Measurements from ENCODE around the gene TECTB.
"Not testable (repeated sequence)": the region's sequence is repeated elsewhere in the genome, so short reads cannot be mapped to it uniquely, and the experiment has no call there.

Gene TECTB

GRCh38 chr10:112283100-112283499, at the start of gene TECTB:
Gene TECTB, plus strand, starts transcription at chr10:112283400. Its CDS starts 335 bp downstream, at chr10:112283735.
- DNase-seq, result no peak

DNA sequence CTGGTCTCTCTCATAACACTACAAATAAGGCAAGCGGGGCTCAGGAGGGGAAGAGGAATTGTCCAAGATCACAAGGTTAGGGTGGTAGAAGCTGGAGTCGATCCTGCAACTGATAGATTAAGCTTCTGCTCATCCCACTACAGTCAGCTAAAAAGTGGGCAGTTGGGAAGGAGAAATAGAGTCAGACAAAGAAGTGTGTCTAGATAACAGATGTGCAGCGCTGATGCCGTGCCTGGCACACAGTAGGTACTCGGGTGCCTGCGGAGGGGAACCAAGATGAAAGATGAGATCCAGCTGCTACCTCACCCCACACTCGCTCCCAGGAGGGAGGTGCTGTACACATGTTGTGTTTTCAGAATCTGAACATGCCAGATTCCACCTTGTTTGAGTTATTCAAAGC, 48.1 kb upstream of the TECTB start:
- DNase-seq, result no peak

DNA sequence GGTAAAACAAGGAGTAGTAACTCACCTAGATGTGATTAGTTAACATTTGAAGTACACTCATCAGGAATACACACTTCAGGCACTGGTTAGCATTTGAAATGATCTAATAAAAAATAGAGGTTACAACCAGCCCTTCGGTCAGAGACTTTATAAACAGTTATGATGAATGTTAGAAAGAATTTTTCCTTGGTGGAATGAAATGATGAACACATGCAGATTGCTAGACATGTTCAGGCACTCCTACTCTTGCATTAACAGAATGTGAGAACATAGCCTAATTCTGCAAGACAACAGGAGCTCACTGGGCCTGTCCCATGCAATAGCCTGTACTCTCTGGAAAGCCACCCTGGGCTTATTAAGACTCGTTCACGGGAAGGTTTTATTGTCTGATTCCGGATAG, 47.3 kb upstream of the TECTB start:
- no peak for DNase-seq

GRCh38 chr10:112236486-112236885, 46.7 kb upstream of the TECTB start:
- DNase-seq, result no peak

DNA sequence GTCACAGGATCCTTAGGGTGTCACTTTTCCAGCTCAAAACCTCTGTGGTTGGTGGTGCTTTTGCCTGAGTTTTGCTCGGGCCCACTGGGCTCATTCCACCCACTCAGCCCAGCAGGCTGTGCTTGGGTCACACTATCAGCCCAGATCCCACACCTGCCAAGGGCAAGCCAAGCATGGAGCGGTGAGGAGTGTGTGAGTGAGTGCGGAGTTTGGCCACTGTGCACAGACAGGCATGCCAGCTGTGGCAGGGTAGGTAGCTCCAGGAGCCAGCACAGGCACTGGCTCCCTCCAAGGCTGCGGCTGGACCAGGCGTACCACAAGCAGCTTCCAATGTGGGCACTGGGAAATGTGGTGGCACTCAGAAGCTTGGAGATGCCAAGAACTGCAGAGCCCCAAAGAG, 43.9 kb upstream of the TECTB start:
- DNase-seq, result no peak

DNA sequence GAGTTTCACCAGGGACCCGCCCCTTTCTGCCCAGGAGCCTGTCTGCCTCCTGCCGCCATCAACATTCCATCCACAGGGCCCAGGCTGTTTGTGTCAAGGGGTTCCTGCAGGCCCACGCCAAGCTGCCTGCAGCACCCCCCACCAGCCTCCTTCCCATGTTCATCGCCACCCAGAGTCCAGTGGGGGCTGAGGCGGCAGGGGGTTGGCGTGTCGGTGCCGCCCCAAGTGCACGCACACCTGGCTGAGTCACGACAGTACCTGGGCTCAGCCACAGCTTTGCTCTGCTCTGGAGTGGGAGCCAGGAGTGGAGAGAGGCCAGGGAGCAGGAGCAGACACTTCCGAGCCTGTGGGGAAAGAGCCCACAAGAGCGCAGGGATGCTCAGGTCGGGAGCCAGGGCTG, 42.8 kb upstream of the TECTB start:
- no peak for DNase-seq

DNA sequence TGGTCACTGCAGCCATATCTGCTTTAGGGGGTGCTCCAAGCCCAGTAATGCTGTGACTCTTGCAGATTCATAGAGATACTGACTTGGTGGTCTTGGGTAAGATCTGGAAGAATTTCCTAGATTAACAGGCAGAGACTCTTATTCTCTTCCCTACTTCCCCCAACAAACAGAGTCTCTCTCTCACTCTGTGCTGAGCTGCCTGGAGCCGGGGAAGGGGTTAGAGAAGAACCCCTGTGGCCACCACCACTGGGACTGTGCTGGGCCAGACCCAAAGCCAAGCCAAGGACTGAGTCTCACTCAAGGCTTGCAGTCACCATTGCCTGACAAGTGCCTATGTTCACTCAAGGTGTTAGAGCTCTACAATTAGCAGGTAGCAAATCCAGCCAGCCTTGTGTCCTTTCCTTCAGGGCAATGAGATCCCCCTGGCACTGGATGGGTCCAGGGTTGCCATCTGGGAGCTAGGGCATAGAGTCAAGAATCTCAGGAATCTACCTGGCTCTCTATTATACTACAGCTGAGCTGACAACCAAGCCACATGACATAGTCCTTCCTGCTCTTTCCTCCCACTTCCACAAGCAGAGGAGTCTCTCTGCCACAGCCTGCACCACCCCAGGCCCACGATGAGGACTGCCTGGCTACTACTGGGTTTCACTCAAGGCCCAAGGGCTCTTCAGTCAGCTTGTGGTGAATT, 41.4 kb upstream of the TECTB start:
- DNase-seq, result no peak

DNA sequence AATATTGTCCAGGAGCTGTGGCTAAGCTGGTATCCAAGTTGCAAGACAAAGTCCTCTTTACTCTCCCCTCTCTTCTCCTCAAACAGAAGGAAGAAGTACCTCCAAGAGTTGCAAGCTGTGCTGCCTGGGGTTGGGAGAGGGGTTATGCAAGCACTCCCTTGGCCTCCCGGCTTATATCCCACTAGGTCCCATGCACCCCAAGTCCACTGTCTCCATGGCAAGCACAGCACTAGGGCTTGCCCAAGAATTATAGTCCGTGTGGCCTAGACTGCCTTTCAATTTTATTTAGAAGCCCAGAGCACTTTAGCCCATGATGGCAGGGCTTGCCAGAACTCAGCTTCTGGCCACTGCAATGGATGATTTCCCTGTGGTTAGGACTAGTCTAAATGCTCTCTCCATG, 40.4 kb upstream of the TECTB start:
- no peak for DNase-seq

DNA sequence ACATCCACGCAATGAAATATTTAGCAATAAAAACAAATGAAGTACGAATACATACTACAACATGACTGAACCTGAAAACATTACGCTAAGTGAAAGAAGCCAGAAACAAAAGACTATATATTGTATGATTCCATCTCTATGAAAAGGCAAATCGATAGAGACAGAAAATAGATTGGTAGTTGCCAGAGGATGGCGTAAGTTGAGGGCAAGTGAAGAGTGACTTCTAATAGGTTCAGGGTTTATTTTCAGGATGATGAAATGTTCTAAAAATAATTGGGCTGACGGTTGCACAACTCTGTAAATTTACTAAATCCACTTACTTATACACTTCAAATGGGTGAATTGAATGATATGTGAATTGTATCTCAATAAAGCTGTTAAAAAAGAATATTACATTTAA, 39.5 kb upstream of the TECTB start:
- DNase-seq, result no peak

DNA sequence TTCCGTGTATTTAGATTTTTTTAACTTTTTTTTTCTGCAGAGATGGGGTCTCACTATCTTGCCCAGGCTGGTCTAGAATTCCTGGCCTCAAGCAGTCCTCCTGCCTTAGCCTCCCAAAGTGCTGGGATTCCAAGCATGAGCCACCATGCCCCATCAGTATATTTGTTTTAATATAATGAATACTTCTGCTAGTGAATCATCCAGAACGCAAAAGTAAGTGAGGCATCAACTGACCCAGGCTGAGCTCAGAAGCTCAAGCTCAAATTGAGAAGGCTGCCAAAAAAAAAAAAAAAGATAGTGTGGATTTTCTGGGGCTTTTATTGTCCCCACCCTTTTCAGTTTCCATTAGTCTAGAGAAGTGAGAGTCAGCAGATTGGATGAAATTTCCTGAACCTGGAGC, 39.0 kb upstream of the TECTB start:
- no peak for DNase-seq

DNA sequence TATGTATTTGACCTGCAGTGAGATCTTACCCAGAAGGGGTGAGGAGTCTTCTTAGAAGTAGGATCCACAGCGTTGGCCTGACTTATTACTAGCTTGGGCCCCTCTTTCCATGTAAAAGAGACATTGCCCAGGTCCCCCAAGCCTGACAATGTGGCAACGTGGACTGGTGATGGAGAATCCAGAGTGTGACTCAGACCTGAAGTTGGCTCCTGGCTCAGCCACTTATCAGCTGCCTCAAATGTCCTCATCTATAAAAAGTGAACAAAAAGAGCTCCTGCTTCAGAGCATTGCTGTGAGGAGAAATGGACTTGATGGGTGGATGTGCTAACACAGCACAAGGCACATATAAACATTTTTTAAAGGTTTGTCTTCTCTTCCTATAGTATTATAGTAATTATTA, 35.4 kb upstream of the TECTB start:
- no peak for DNase-seq

GRCh38 chr10:112248584-112249295, 34.5 kb upstream of the TECTB start:
- DNase-seq, result no peak

GRCh38 chr10:112249722-112250121, 33.5 kb upstream of the TECTB start:
- DNase-seq, result no peak

DNA sequence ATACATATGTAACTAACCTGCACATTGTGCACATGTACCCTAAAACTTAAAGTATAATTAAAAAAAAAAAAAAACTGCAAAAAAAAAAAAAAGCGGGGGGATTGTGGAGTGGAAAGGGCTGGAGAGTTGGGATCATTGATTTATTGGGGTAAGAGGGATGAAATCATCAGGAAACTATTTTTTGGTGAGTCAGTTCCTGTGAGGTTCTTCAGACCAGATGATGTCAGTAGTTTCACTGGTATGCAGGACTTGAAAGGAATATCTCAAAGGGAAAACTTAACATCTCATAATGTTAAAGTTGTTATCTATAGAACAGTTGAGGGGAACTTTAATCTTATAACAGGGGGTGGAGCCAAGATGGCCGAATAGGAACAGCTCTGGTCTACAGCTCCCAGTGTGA, 32.6 kb upstream of the TECTB start:
- no peak for DNase-seq

- not testable (repeated sequence) for DNase-seq
Measured at GRCh38 chr10:112251238-112251637, 32.0 kb upstream of the TECTB start.

GRCh38 chr10:112258407-112258806, 24.8 kb upstream of the TECTB start:
- no peak for DNase-seq

DNA sequence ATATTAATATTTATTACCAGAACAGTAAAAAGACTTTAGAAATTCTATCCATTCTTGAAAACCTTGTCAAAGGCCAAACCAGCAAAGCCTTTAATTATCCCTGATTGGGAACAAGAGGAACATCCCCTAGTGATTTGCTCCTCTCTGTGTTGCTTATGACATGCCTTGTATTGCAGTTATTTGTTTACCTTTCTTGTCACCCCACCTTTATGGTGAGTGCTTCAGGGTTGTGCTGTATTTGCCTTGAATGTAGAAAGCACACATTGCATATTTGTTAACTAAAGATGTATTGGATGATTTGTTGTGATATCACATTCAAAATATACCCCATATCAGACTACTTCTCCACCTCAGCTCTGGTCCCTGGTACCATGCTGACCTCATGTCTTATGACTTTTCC, 23.5 kb upstream of the TECTB start:
- DNase-seq, result no peak

- DNase-seq, result no peak
Measured at GRCh38 chr10:112260831-112261230, 22.4 kb upstream of the TECTB start.

GRCh38 chr10:112261281-112261822, 21.8 kb upstream of the TECTB start:
- DNase-seq, result no peak

- no peak for DNase-seq
Measured at GRCh38 chr10:112262546-112262945, 20.7 kb upstream of the TECTB start.

DNA sequence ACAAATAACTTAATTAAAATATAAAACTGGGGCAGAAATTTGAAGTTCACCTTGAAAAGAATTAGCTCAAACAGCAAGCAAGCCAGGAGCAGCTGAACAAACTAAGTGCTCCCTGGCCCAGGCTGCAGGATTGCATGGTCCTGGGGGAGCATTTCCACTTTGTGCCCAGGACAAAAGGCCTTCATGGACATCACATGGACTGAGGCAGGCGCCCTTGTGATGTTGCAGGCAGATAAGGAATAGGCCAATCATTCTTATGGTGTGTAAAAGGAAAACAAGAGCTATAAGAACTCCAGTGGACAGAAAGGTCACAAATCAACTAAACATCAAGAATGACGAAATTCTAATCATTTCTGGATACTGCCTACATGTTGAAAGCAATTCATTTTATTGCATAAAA, 17.5 kb upstream of the TECTB start:
- no peak for DNase-seq

DNA sequence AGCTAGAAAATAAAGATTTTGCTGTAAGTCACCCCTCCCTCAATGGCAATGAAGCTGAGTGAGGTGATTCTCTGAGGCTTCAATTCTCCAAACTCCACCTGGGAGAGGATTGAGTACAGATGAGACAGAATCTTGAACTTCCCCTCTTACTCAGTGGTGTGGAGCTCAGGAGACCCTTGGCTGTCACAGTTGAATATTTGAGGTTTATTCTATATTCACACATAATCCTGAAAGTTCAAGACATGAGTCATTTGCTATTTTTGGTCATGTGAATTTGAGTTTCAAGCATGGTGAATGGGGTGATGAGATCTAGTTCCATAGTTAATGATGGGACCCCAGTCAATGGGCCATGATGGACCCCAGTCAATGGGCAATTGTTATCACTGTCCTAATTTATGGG, 13.9 kb upstream of the TECTB start:
- DNase-seq, result no peak

DNA sequence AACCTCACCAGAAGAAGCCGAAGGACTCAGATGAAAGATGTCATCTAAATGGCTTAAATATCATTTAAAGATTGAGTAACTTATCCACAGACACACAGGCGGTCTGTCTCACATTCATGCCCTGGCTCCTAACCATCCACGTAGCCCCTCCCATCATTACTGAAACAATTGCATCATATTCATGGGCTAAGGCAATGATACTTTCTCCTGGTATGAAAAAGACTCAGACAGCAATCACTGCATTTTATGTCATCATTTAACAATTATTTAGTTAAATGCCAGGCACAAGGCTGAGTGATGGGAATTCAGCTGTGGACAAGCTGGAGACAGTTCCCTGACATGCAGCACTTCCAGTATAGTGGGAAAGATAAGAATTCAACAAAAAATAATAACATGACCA, 11.2 kb upstream of the TECTB start:
- no peak for DNase-seq

- no peak for DNase-seq
Measured at GRCh38 chr10:112274831-112275230, 8.4 kb upstream of the TECTB start.

All from activated naive CD4-positive, alpha-beta T cell treated with anti-CD3 and anti-CD28 coated beads, Interleukin-2, amount 50 U/mL, for 16 hours (primary cell).